CD14-positive monocyte (primary cell): Measurements from ENCODE around the gene CDC73. TPM values are rescaled to one million over a fixed set of nuclear protein-coding genes. Genes with fewer than 3 reads are reported as not detected.

ENCODE experiments used
- DNase-seq, 3 donors: peaks; one replicate each; pipeline ENCODE4 v3.0.0-alpha.2; 2011 to 2022
- H2AFZ ChIP-seq: 2 replicates; pipeline ENCODE4 v1.6.0; 2012; ENCODE audit warnings: mild to moderate bottlenecking, low read depth, low read length, inconsistent platforms; ENCODE audit not compliant: insufficient read depth, poor library complexity, severe bottlenecking
- H3K27ac ChIP-seq, 2 donors: 1 replicate in 1 of 2; 2 replicates in 1 of 2; pipeline ENCODE4 v1.5.1; 2012 to 2013; ENCODE audit warnings: low read length in 2 of 2, control low read depth in 1 of 2, inconsistent platforms in 1 of 2, low read depth in 1 of 2, mild to moderate bottlenecking in 1 of 2
- H3K27me3 ChIP-seq, 2 donors: one replicate each; pipeline versions ENCODE4 v1.6.0 to v1.6.1; 2011 to 2013; ENCODE audit warnings: low read length in 2 of 2; ENCODE audit not compliant: control insufficient read depth in 2 of 2, insufficient read depth in 2 of 2
- H3K36me3 ChIP-seq, 2 donors: replicated peaks in 1 of 2; 1 replicate in 1 of 2; 2 replicates in 1 of 2; pipeline versions ENCODE4 v1.5.1 to v1.6.1; 2012 to 2013; ENCODE audit warnings: low read length in 2 of 2, control low read depth in 1 of 2, inconsistent platforms in 1 of 2, mild to moderate bottlenecking in 1 of 2; ENCODE audit not compliant: insufficient read depth in 2 of 2, control insufficient read depth in 1 of 2
- H3K4me1 ChIP-seq, 2 donors: 1 replicate in 1 of 2; 2 replicates in 1 of 2; pipeline versions ENCODE4 v1.5.1 to v1.6.1; 2012 to 2013; ENCODE audit warnings: low read length in 2 of 2, control low read depth in 1 of 2, inconsistent platforms in 1 of 2, mild to moderate bottlenecking in 1 of 2, moderate library complexity in 1 of 2; ENCODE audit not compliant: insufficient read depth in 2 of 2, control insufficient read depth in 1 of 2
- H3K4me2 ChIP-seq: replicated peaks from 2 replicates; pipeline ENCODE3; 2012; ENCODE audit warnings: low read length, moderate library complexity, mild to moderate bottlenecking; ENCODE audit not compliant: poor library complexity, severe bottlenecking; ENCODE audit errors: extremely low read depth
- H3K4me3 ChIP-seq, 3 experiments: fragments of 200-600 bp in 1 of 3; sonication (generic) in 1 of 3; replicated peaks in 1 of 3; 1 replicate in 2 of 3; 2 replicates in 1 of 3; pipeline ENCODE4 v1.5.1; 2011 to 2013; ENCODE audit warnings: low read length in 3 of 3, mild to moderate bottlenecking in 3 of 3, control low read depth in 2 of 3, low read depth in 2 of 3, inconsistent platforms in 1 of 3, moderate library complexity in 1 of 3
- H3K79me2 ChIP-seq: 2 replicates; pipeline ENCODE4 v1.6.0; 2012; ENCODE audit warnings: mild to moderate bottlenecking, control low read depth, inconsistent platforms, low read length, moderate library complexity; ENCODE audit not compliant: insufficient read depth
- H3K9ac ChIP-seq: 2 replicates; pipeline ENCODE4 v1.6.0; 2017; ENCODE audit warnings: low read length, mild to moderate bottlenecking; ENCODE audit not compliant: insufficient read depth, poor library complexity, severe bottlenecking
- H3K9me3 ChIP-seq, 2 donors: replicated peaks in 1 of 2; 1 replicate in 1 of 2; 2 replicates in 1 of 2; pipeline versions ENCODE4 v1.5.1 to v1.6.1; 2012 to 2013; ENCODE audit warnings: low read length in 2 of 2, control low read depth in 1 of 2; ENCODE audit not compliant: control insufficient read depth in 1 of 2, insufficient read depth in 1 of 2
- H4K20me1 ChIP-seq: 2 replicates; pipeline ENCODE4 v1.6.0; 2012; ENCODE audit warnings: mild to moderate bottlenecking, low read length, control low read depth, moderate library complexity; ENCODE audit not compliant: insufficient read depth
- H3K27ac Mint-ChIP-seq, 7 donors: one replicate each; pipeline ENCODE4 v1.8.0; 2020; ENCODE audit warnings: mild to moderate bottlenecking in 7 of 7, mixed read lengths in 7 of 7, moderate library complexity in 6 of 7, inconsistent platforms in 2 of 7
- H3K27me3 Mint-ChIP-seq, 3 donors: one replicate each; pipeline ENCODE4 v1.8.0; 2021 to 2022; ENCODE audit warnings: low read depth in 3 of 3, mild to moderate bottlenecking in 3 of 3, mixed read lengths in 3 of 3, moderate library complexity in 3 of 3, inconsistent platforms in 1 of 3
- H3K36me3 Mint-ChIP-seq, 2 donors: one replicate each; pipeline ENCODE4 v1.8.0; 2020; ENCODE audit warnings: mixed read lengths in 2 of 2, inconsistent platforms in 1 of 2, mild to moderate bottlenecking in 1 of 2
- H3K4me1 Mint-ChIP-seq: one replicate; pipeline ENCODE4 v1.8.0; 2020; ENCODE audit warnings: mild to moderate bottlenecking, mixed read lengths
- H3K4me3 Mint-ChIP-seq, 2 donors: one replicate each; pipeline ENCODE4 v1.8.0; 2020; ENCODE audit warnings: mild to moderate bottlenecking in 2 of 2, mixed read lengths in 2 of 2, moderate library complexity in 1 of 2
- H3K9me3 Mint-ChIP-seq, 7 donors: one replicate each; pipeline ENCODE4 v1.8.0; 2020 to 2022; ENCODE audit warnings: mixed read lengths in 7 of 7, mild to moderate bottlenecking in 6 of 7, moderate library complexity in 6 of 7, inconsistent platforms in 2 of 7
- CTCF ChIP-seq: fragments of 200-600 bp; IDR thresholded peaks from one replicate; pipeline ENCODE4 v1.8.0; 2022; ENCODE audit warnings: antibody characterized with exemption, mild to moderate bottlenecking
- WGBS: methylation state at CpG from one replicate; pipeline ENCODE4 v1.1.5; 2013; ENCODE audit warnings: missing lambda C conversion rate; ENCODE audit not compliant: insufficient coverage; 5-methylcytosine and 5-hydroxymethylcytosine counted together
- intact Hi-C, 2 donors: fragments of 100-400 bp; cut with micrococcal nuclease; formaldehyde crosslinking; loops; one replicate each; pipeline versions ENCODE4 v1.15.0 to v1.15.1; 2023
- polyA plus RNA-seq, 3 donors: library from polyadenylated mRNA; depleted of rRNA in 1 of 3; unstranded in 2 of 3; stranded (reverse) in 1 of 3; fragments of 300-500 nt in 2 of 3; fragments of >200 nt in 1 of 3; fragmentation: Illumina TruSeq in 2 of 3; gene quantifications; 1 replicate in 2 of 3; 2 replicates in 1 of 3; pipeline ENCODE4 v1.2.3, GENCODE V29; 2012 to 2021

CDC73 gene
- polyA plus RNA-seq, 3 donors, result 14.2 to 60.3 (median 57.2) TPM

- no peak overlapping the region for H3K4me2 ChIP-seq
- H3K79me2 ChIP-seq, result peaks cover 1% of the 10 kb centered on the region
- H3K27me3 Mint-ChIP-seq, result no peaks in the 10 kb centered on the region
- peaks cover 64 to 80% of the 10 kb centered on the region in 2 donors for H3K36me3 Mint-ChIP-seq
- H3K4me1 Mint-ChIP-seq, result peaks cover 7% of the 10 kb centered on the region
- peaks cover 7% of the 10 kb centered on the region for H4K20me1 ChIP-seq
- no peaks in the 10 kb centered on the region for H3K27me3 ChIP-seq
- peaks cover 9 to 20% (median 15%) of the 10 kb centered on the region in 7 donors for H3K9me3 Mint-ChIP-seq
- no peak overlapping the region for H2AFZ ChIP-seq
- peaks cover 6 to 22% of the 10 kb centered on the region in 2 donors for H3K9me3 ChIP-seq
- WGBS, result no CpG with 5 or more reads among the region's 1 CpG
- H3K4me1 ChIP-seq, result no peaks in the 10 kb centered on the region
- TF ChIP-seq CTCF, result no peak
- H3K36me3 ChIP-seq, result peaks cover 26 to 98% of the 10 kb centered on the region in 2 donors
- intact Hi-C loops, result no loop called here
- H3K27ac ChIP-seq, result peak overlapping the region in 1 of 2 donors; percentile 11
- H3K4me3 Mint-ChIP-seq, result no peak overlapping the region
- H3K4me3 ChIP-seq, result no peak overlapping the region
- DNase-seq, result no peak
- H3K9ac ChIP-seq, result no peak overlapping the region
- H3K27ac Mint-ChIP-seq, result peak overlapping the region in 1 of 7 donors; percentile 18
These were observed 89.7 kb downstream of the CDC73 start for GRCh38 chr1:193211539-193211938.

- H3K9me3 Mint-ChIP-seq, result peaks cover under 1 to 14% (median 6%) of the 10 kb centered on the region in 7 donors
- Histone ChIP-seq H3K4me2 (no peak overlapping the region), H3K27ac (peak overlapping the region in 1 of 2 donors; percentile 30), H3K27me3 (no peaks in the 10 kb centered on the region), H3K79me2 (no peaks in the 10 kb centered on the region), H3K9ac (no peak overlapping the region), H3K4me1 (no peaks in the 10 kb centered on the region), H2AFZ (no peak overlapping the region), H3K36me3 (peaks cover 23 to 98% of the 10 kb centered on the region in 2 donors), H4K20me1 (peaks cover 7% of the 10 kb centered on the region), H3K4me3 (no peak overlapping the region), H3K9me3 (peaks cover 3 to 11% of the 10 kb centered on the region in 2 donors)
- H3K27me3 Mint-ChIP-seq, result no peaks in the 10 kb centered on the region
- TF ChIP-seq CTCF, result no peak
- peaks cover 7% of the 10 kb centered on the region for H3K4me1 Mint-ChIP-seq
- H3K4me3 Mint-ChIP-seq, result no peak overlapping the region
- H3K27ac Mint-ChIP-seq, result no peak overlapping the region
- intact Hi-C loops, result no loop called here
- DNase-seq, result no peak
- WGBS, result no CpG with 5 or more reads among the region's 2 CpGs
- H3K36me3 Mint-ChIP-seq, result peaks cover 62 to 80% of the 10 kb centered on the region in 2 donors
These were observed 90.8 kb downstream of the CDC73 start for GRCh38 chr1:193212637-193213036.
